Liver (tissue), 9 donors: ENCODE results near the gene MID1. TPM values are rescaled to one million over a fixed set of nuclear protein-coding genes. Genes with fewer than 3 reads are reported as not detected.

Experiments
- DNase-seq: peaks from one replicate; pipeline ENCODE4 v3.0.0-alpha.2; 2017; ENCODE audit warnings: low spot score
- H3K27ac ChIP-seq, 2 donors: one replicate each; pipeline ENCODE4 v1.7.0; 2013; ENCODE audit warnings: inconsistent platforms in 2 of 2, low read length in 2 of 2, control low read depth in 1 of 2, low read depth in 1 of 2, mild to moderate bottlenecking in 1 of 2
- H3K27me3 ChIP-seq, 4 donors: one replicate each; pipeline versions ENCODE4 v1.6.1 to v1.7.0; 2013; ENCODE audit warnings: low read length in 3 of 4, inconsistent platforms in 1 of 4, mild to moderate bottlenecking in 1 of 4, moderate library complexity in 1 of 4; ENCODE audit not compliant: control insufficient read depth in 4 of 4, insufficient read depth in 4 of 4
- H3K36me3 ChIP-seq, 4 donors: one replicate each; pipeline versions ENCODE4 v1.6.1 to v1.7.0; 2013; ENCODE audit warnings: low read length in 3 of 4, mild to moderate bottlenecking in 3 of 4, low read depth in 1 of 4, moderate library complexity in 1 of 4; ENCODE audit not compliant: control insufficient read depth in 4 of 4, insufficient read depth in 3 of 4
- H3K4me1 ChIP-seq, 4 donors: one replicate each; pipeline versions ENCODE4 v1.6.1 to v1.7.0; 2013; ENCODE audit warnings: low read length in 3 of 4, mild to moderate bottlenecking in 3 of 4, moderate library complexity in 1 of 4; ENCODE audit not compliant: control insufficient read depth in 4 of 4, insufficient read depth in 4 of 4
- H3K4me3 ChIP-seq, 3 donors: one replicate each; pipeline versions ENCODE4 v1.6.1 to v1.7.0; 2013; ENCODE audit warnings: low read length in 3 of 3, control low read depth in 1 of 3, low read depth in 1 of 3, mild to moderate bottlenecking in 1 of 3
- H3K9ac ChIP-seq, 2 donors: one replicate each; pipeline ENCODE4 v1.7.0; 2013; ENCODE audit warnings: low read length in 2 of 2, mild to moderate bottlenecking in 2 of 2, moderate library complexity in 2 of 2, control low read depth in 1 of 2, low read depth in 1 of 2
- H3K9me3 ChIP-seq, 4 donors: one replicate each; pipeline versions ENCODE4 v1.6.1 to v1.7.0; 2013; ENCODE audit warnings: low read length in 3 of 4; ENCODE audit not compliant: control insufficient read depth in 4 of 4
- CTCF ChIP-seq: fragments of 150-350 bp; IDR thresholded peaks from 2 replicates; pipeline ENCODE4 v1.5.1; 2017; ENCODE audit warnings: improper control_type of control experiment, low read depth, low read length; ENCODE audit not compliant: missing input control
- EGR1 ChIP-seq, 2 donors: IDR thresholded peaks; 2 replicates each; pipeline ENCODE4 v1.6.1; 2016 to 2018; ENCODE audit warnings: antibody characterized with exemption in 2 of 2, low read depth in 2 of 2
- FOXA1 ChIP-seq: IDR thresholded peaks from 2 replicates; pipeline ENCODE4 v1.6.1; 2016; ENCODE audit warnings: antibody characterized with exemption
- FOXA2 ChIP-seq: IDR thresholded peaks from 2 replicates; pipeline ENCODE4 v1.6.1; 2016; ENCODE audit warnings: antibody characterized with exemption
- GABPA ChIP-seq, 2 donors: IDR thresholded peaks in 1 of 2; conservative IDR thresholded peaks in 1 of 2; 2 replicates each; pipeline ENCODE4 v1.6.1; 2016; ENCODE audit warnings: antibody characterized with exemption in 2 of 2, mild to moderate bottlenecking in 1 of 2, moderate library complexity in 1 of 2
- HNF4A ChIP-seq, 2 donors: conservative IDR thresholded peaks; 2 replicates each; pipeline ENCODE4 v1.6.1; 2016; ENCODE audit warnings: antibody characterized with exemption in 2 of 2, mild to moderate bottlenecking in 2 of 2
- HNF4G ChIP-seq: IDR thresholded peaks from 2 replicates; pipeline ENCODE4 v1.6.1; 2016; ENCODE audit warnings: antibody characterized with exemption
- JUND ChIP-seq, 2 donors: IDR thresholded peaks; 2 replicates each; pipeline ENCODE4 v1.6.1; 2016; ENCODE audit warnings: antibody characterized with exemption in 2 of 2
- MAX ChIP-seq: IDR thresholded peaks from 2 replicates; pipeline ENCODE4 v1.6.1; 2016; ENCODE audit warnings: antibody characterized with exemption
- NR2F2 ChIP-seq: IDR thresholded peaks from 2 replicates; pipeline ENCODE4 v1.6.1; 2016; ENCODE audit warnings: antibody characterized with exemption
- RAD21 ChIP-seq, 2 donors: IDR thresholded peaks; 2 replicates each; pipeline ENCODE4 v1.6.1; 2016; ENCODE audit warnings: antibody characterized with exemption in 2 of 2, mild to moderate bottlenecking in 2 of 2
- RXRA ChIP-seq, 2 donors: IDR thresholded peaks; 2 replicates each; pipeline ENCODE4 v1.6.1; 2017 to 2018; ENCODE audit warnings: antibody characterized with exemption in 2 of 2, mild to moderate bottlenecking in 1 of 2
- SP1 ChIP-seq: IDR thresholded peaks from 2 replicates; pipeline ENCODE4 v1.6.1; 2018; ENCODE audit warnings: antibody characterized with exemption, mild to moderate bottlenecking
- TAF1 ChIP-seq: conservative IDR thresholded peaks from 2 replicates; pipeline ENCODE4 v1.6.1; 2016; ENCODE audit warnings: antibody characterized with exemption, mild to moderate bottlenecking
- YY1 ChIP-seq: IDR thresholded peaks from 2 replicates; pipeline ENCODE4 v1.6.1; 2016; ENCODE audit warnings: antibody characterized with exemption, mild to moderate bottlenecking
- WGBS: extraction: QIAGEN DNeasy Blood & Tissue Kit; methylation state at CpG from one replicate; pipeline ENCODE4 v1.1.7; 2013; 5-methylcytosine and 5-hydroxymethylcytosine counted together
- polyA plus RNA-seq, 2 donors: library from polyadenylated mRNA; stranded (reverse) in 1 of 2; unstranded in 1 of 2; fragments of 200-250 nt in 1 of 2; fragments of >200 nt in 1 of 2; fragmentation: Nextera tagmentation in 1 of 2; extraction: Ambion mirVana in 1 of 2; gene quantifications; one replicate each; pipeline versions ENCODE4 v1.2.1 to v1.2.3, GENCODE V29; 2013 to 2015
- total RNA-seq, 2 donors: library from RNA; depleted of rRNA; stranded (reverse); fragments of >200 nt; gene quantifications; one replicate each; pipeline ENCODE4 v1.2.3, GENCODE V29; 2014
- TF ChIP-seq, protein P1 (sequence below): IDR thresholded peaks from 2 replicates; pipeline ENCODE4 v1.6.1; 2016; ENCODE audit warnings: antibody characterized with exemption
- TF ChIP-seq, protein P2 (sequence below): IDR thresholded peaks from 2 replicates; pipeline ENCODE4 v1.6.1; 2016; ENCODE audit warnings: antibody characterized with exemption, mild to moderate bottlenecking
- TF ChIP-seq, protein P3 (sequence below): IDR thresholded peaks from 2 replicates; pipeline ENCODE4 v1.6.1; 2016; ENCODE audit warnings: antibody characterized with exemption
- donor health status: healthy.
- donor health status: healthy.
- donor health status: healthy.
- donor health status: healthy.
- donor health status: healthy.

MID1 gene
- total and polyA plus RNA-seq, 4 donors = 1.8 to 7.9 (median 4.2) TPM

DNA sequence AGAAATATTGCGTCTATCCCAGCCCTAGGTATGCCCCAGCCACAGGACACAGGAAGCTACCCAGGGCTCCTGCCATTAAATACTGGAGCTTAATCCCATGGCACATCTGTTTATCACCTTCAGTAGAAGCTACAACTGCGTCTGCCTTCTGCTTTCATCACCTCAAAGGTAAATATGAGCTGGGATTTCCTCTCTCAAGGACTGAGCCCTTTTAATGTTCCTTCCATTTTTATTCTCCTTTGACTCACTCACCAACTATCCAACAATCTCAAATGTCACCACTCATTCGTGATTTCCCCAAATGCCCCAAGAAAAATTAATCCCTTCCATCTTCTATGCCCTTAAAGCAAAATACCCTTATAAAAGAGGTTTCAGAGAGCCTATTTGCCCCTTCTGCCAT lies 1.8 kb upstream of the MID1 start (continued):
- no peak for TF ChIP-seq EGR1 (IDR thresholded peaks at IDR 0.05; ENCODE audit: low read depth in 2 of 2)

DNA sequence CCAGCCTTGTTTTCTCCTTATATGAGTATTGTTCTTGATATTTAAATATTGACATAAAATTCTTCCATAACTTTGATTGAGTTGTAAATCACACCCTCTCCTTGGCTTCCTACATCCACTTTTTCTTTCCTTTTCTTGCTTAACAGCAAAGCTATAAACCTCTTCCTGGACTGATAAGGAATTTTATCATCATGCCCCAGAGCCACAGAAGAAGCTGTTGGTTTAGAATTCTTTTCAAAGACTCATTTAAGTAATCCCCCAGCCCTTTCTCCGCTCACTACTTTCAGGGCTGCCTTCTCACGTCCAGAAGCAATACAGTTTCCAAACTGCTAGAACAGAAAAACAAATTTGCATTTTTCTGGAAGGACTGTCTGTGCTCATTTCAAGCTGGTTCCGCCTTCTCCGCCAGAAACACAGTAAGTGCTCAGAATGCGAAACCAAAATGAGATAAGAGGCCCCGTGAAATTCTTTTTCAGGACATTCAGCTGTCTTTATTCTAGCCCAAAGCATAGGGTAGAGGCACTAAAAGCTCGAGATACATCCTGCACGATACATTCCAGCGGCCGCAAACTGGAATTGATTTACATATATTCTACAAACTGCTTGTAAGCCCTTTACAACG lies 849 bp downstream of the MID1 start:
- WGBS = 2% methylated on average over 11 of the region's 11 CpGs
- Histone ChIP-seq H3K36me3 (no peaks in the 10 kb centered on the region), H3K27me3 (no peaks in the 10 kb centered on the region), H3K4me1 (peaks cover 0 to 11% (median 3%) of the 10 kb centered on the region in 4 donors), H3K27ac (peak overlapping the region; percentile 59 to 67), H3K9ac (peak overlapping the region; percentile 42 to 63), H3K9me3 (no peaks in the 10 kb centered on the region), H3K4me3 (peak overlapping the region; percentile 66 to 72 (median 69))
- TF ChIP-seq TAF1 = no peak
- no peak for TF ChIP-seq FOXA1
- TF ChIP-seq GABPA (IDR thresholded peaks at IDR 0.05 in 1 of 2, conservative IDR thresholded peaks at IDR 0.05 in 1 of 2) = no peak
- no peak for TF ChIP-seq FOXA2
- no peak for TF ChIP-seq HNF4A (conservative IDR thresholded peaks at IDR 0.05)
- TF ChIP-seq, protein P1, sequence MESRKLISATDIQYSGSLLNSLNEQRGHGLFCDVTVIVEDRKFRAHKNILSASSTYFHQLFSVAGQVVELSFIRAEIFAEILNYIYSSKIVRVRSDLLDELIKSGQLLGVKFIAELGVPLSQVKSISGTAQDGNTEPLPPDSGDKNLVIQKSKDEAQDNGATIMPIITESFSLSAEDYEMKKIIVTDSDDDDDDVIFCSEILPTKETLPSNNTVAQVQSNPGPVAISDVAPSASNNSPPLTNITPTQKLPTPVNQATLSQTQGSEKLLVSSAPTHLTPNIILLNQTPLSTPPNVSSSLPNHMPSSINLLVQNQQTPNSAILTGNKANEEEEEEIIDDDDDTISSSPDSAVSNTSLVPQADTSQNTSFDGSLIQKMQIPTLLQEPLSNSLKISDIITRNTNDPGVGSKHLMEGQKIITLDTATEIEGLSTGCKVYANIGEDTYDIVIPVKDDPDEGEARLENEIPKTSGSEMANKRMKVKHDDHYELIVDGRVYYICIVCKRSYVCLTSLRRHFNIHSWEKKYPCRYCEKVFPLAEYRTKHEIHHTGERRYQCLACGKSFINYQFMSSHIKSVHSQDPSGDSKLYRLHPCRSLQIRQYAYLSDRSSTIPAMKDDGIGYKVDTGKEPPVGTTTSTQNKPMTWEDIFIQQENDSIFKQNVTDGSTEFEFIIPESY = no peak
- TF ChIP-seq HNF4G = no peak
- no peak for TF ChIP-seq SP1
- no peak for TF ChIP-seq RXRA (IDR thresholded peaks at IDR 0.05)
- no peak for TF ChIP-seq NR2F2
- no peak for TF ChIP-seq MAX
- no peak for TF ChIP-seq YY1
- DNase-seq = no peak

- Histone ChIP-seq H3K9ac (peak overlapping the region; percentile 21 to 63), H3K27ac (no peak overlapping the region), H3K9me3 (no peaks in the 10 kb centered on the region), H3K4me3 (peak overlapping the region in 2 of 3 donors; percentile 66 to 72), H3K4me1 (peaks cover 0 to 11% (median 3%) of the 10 kb centered on the region in 4 donors), H3K36me3 (no peaks in the 10 kb centered on the region), H3K27me3 (no peaks in the 10 kb centered on the region)
- WGBS = 9% methylated on average over 13 of the region's 13 CpGs
- no peak for TF ChIP-seq RAD21 (IDR thresholded peaks at IDR 0.05)
- TF ChIP-seq GABPA (IDR thresholded peaks at IDR 0.05 in 1 of 2, conservative IDR thresholded peaks at IDR 0.05 in 1 of 2) = no peak
- TF ChIP-seq, protein P1 = no peak
- TF ChIP-seq CTCF = no peak
- TF ChIP-seq RXRA (IDR thresholded peaks at IDR 0.05) = no peak
- TF ChIP-seq HNF4A (conservative IDR thresholded peaks at IDR 0.05) = no peak
- no peak for TF ChIP-seq HNF4G
- no peak for TF ChIP-seq EGR1 (IDR thresholded peaks at IDR 0.05; ENCODE audit: low read depth in 2 of 2)
- no peak for TF ChIP-seq JUND (IDR thresholded peaks at IDR 0.05)
- TF ChIP-seq NR2F2 = no peak
- TF ChIP-seq SP1 = no peak
- TF ChIP-seq MAX = no peak
- TF ChIP-seq FOXA2 = no peak
- TF ChIP-seq TAF1 = no peak
- TF ChIP-seq, protein P2, sequence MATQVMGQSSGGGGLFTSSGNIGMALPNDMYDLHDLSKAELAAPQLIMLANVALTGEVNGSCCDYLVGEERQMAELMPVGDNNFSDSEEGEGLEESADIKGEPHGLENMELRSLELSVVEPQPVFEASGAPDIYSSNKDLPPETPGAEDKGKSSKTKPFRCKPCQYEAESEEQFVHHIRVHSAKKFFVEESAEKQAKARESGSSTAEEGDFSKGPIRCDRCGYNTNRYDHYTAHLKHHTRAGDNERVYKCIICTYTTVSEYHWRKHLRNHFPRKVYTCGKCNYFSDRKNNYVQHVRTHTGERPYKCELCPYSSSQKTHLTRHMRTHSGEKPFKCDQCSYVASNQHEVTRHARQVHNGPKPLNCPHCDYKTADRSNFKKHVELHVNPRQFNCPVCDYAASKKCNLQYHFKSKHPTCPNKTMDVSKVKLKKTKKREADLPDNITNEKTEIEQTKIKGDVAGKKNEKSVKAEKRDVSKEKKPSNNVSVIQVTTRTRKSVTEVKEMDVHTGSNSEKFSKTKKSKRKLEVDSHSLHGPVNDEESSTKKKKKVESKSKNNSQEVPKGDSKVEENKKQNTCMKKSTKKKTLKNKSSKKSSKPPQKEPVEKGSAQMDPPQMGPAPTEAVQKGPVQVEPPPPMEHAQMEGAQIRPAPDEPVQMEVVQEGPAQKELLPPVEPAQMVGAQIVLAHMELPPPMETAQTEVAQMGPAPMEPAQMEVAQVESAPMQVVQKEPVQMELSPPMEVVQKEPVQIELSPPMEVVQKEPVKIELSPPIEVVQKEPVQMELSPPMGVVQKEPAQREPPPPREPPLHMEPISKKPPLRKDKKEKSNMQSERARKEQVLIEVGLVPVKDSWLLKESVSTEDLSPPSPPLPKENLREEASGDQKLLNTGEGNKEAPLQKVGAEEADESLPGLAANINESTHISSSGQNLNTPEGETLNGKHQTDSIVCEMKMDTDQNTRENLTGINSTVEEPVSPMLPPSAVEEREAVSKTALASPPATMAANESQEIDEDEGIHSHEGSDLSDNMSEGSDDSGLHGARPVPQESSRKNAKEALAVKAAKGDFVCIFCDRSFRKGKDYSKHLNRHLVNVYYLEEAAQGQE = no peak
- no peak for TF ChIP-seq YY1
- TF ChIP-seq, protein P3, sequence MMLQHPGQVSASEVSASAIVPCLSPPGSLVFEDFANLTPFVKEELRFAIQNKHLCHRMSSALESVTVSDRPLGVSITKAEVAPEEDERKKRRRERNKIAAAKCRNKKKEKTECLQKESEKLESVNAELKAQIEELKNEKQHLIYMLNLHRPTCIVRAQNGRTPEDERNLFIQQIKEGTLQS = no peak
- no peak for TF ChIP-seq FOXA1
- DNase-seq = no peak
Observed at GRCh38 chrX:10618961-10619360, 1.4 kb downstream of the MID1 start.
